ENCODE data around the gene UMAD1. TPM values are rescaled to one million over a fixed set of nuclear protein-coding genes. Genes with fewer than 3 reads are reported as not detected.

The UMAD1 gene
- polyA plus RNA-seq, 3 donors: 6.2 to 22.7 (median 18.6) TPM

DNA sequence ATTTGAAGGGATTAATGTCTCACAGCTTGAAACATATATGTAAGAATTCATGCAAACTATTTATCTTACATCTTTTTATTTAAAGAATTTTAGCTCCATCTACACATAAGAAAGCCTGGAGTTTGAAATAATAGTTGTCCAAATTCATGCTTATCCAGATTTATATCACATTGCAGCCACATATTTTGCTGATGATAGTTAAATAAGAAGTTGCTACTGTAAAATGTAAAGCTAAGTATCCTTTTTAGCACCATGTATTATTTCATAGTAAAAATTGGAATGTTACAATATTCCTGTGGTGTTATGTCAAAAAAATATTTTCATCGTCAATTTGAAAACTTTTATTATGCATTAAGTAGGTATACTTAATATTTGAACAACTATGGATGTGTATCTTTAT is 27.3 kb upstream of the UMAD1 start:
- intact Hi-C loops (cut with micrococcal nuclease): no loop called here
- no peak overlapping the region for H3K9ac ChIP-seq (ENCODE audit: insufficient read depth, low read length, poor library complexity, severe bottlenecking)
- no peaks in the 10 kb centered on the region for H3K9me3 ChIP-seq (replicated peaks in 1 of 2; ENCODE audit: control insufficient read depth in 1 of 2, insufficient read depth in 1 of 2, low read length in 2 of 2)
- peaks cover 12 to 17% of the 10 kb centered on the region in 2 donors for H3K36me3 ChIP-seq (replicated peaks in 1 of 2; ENCODE audit: control insufficient read depth in 1 of 2, insufficient read depth in 2 of 2, low read length in 2 of 2)
- Mint-ChIP-seq H3K27me3 (ENCODE audit: low read depth in 3 of 3) (peaks cover 0 to 3% (median 0%) of the 10 kb centered on the region in 3 donors), H3K27ac (no peak overlapping the region), H3K36me3 (peaks cover 5 to 13% of the 10 kb centered on the region in 2 donors), H3K4me1 (no peaks in the 10 kb centered on the region), H3K4me3 (no peak overlapping the region), H3K9me3 (peaks cover 0 to 1% (median 0%) of the 10 kb centered on the region in 7 donors)
- TF ChIP-seq, protein P1, sequence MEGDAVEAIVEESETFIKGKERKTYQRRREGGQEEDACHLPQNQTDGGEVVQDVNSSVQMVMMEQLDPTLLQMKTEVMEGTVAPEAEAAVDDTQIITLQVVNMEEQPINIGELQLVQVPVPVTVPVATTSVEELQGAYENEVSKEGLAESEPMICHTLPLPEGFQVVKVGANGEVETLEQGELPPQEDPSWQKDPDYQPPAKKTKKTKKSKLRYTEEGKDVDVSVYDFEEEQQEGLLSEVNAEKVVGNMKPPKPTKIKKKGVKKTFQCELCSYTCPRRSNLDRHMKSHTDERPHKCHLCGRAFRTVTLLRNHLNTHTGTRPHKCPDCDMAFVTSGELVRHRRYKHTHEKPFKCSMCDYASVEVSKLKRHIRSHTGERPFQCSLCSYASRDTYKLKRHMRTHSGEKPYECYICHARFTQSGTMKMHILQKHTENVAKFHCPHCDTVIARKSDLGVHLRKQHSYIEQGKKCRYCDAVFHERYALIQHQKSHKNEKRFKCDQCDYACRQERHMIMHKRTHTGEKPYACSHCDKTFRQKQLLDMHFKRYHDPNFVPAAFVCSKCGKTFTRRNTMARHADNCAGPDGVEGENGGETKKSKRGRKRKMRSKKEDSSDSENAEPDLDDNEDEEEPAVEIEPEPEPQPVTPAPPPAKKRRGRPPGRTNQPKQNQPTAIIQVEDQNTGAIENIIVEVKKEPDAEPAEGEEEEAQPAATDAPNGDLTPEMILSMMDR (IDR thresholded peaks at IDR 0.05): no peak
- WGBS (ENCODE audit: insufficient coverage): no CpG with 5 or more reads among the region's 1 CpG
- no peak overlapping the region for H2AFZ ChIP-seq (ENCODE audit: insufficient read depth, low read depth, low read length, poor library complexity, severe bottlenecking)
- no peak overlapping the region for H3K4me3 ChIP-seq (replicated peaks in 1 of 3; ENCODE audit: low read depth in 2 of 3, low read length in 3 of 3)
- no peaks in the 10 kb centered on the region for H3K79me2 ChIP-seq (ENCODE audit: insufficient read depth, low read length)
- no peak overlapping the region for H3K27ac ChIP-seq (ENCODE audit: low read depth in 1 of 2, low read length in 2 of 2)
- H3K4me1 ChIP-seq (ENCODE audit: control insufficient read depth in 1 of 2, insufficient read depth in 2 of 2, low read length in 2 of 2): no peaks in the 10 kb centered on the region
- DNase-seq: no peak
- H3K27me3 ChIP-seq (ENCODE audit: control insufficient read depth in 2 of 2, insufficient read depth in 2 of 2, low read length in 2 of 2): no peaks in the 10 kb centered on the region
- no peak overlapping the region for H3K4me2 ChIP-seq (replicated peaks; ENCODE audit: extremely low read depth, low read length, poor library complexity, severe bottlenecking)
- H4K20me1 ChIP-seq (ENCODE audit: insufficient read depth, low read length): no peaks in the 10 kb centered on the region

DNA sequence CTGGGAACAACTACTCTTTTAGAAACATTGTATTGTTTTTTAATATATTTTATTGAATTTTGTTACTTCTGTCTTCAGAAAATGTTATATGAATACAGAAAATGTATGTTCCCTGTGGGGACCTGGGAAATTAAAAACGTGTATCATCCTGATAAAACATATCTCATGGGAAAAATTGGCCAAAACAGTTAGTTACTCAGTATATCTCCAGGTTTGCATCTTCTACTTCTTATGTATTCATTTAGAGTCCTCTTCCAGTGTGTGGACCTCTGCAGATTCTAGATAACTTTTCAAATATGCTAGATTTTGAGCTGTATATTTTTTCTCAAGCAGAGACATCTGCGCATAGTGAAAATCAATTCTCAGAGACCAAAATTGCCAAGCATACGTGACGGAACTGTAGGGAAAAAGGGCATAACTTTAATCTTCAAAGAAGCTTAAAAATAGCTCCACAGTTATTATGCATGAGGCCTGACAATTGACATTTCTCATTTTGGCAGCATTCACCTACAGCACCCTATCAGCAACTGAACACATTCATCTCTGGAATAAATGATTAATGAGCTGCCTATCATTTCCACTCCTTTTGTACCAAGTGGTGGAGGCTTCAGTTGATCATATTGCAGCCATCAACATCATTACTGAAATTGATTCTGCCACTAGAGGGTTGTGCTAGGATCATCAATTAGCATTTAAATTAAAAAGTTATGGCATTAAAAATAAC is 26.4 kb upstream of the UMAD1 start:
- H2AFZ ChIP-seq (ENCODE audit: insufficient read depth, low read depth, low read length, poor library complexity, severe bottlenecking): no peak overlapping the region
- no peaks in the 10 kb centered on the region for H3K4me1 ChIP-seq (ENCODE audit: control insufficient read depth in 1 of 2, insufficient read depth in 2 of 2, low read length in 2 of 2)
- Mint-ChIP-seq H3K4me1 (no peaks in the 10 kb centered on the region), H3K36me3 (peaks cover 3 to 9% of the 10 kb centered on the region in 2 donors), H3K27ac (no peak overlapping the region), H3K27me3 (ENCODE audit: low read depth in 3 of 3) (peaks cover 0 to 3% (median 2%) of the 10 kb centered on the region in 3 donors), H3K9me3 (peaks cover 0 to 1% (median 0%) of the 10 kb centered on the region in 7 donors), H3K4me3 (no peak overlapping the region)
- no peaks in the 10 kb centered on the region for H3K27me3 ChIP-seq (ENCODE audit: control insufficient read depth in 2 of 2, insufficient read depth in 2 of 2, low read length in 2 of 2)
- H3K36me3 ChIP-seq (replicated peaks in 1 of 2; ENCODE audit: control insufficient read depth in 1 of 2, insufficient read depth in 2 of 2, low read length in 2 of 2): peaks cover 2 to 7% of the 10 kb centered on the region in 2 donors
- no peaks in the 10 kb centered on the region for H4K20me1 ChIP-seq (ENCODE audit: insufficient read depth, low read length)
- H3K4me2 ChIP-seq (replicated peaks; ENCODE audit: extremely low read depth, low read length, poor library complexity, severe bottlenecking): no peak overlapping the region
- H3K9ac ChIP-seq (ENCODE audit: insufficient read depth, low read length, poor library complexity, severe bottlenecking): no peak overlapping the region
- no peak for DNase-seq
- H3K27ac ChIP-seq (ENCODE audit: low read depth in 1 of 2, low read length in 2 of 2): no peak overlapping the region
- WGBS (ENCODE audit: insufficient coverage): 100% methylated on average over 2 of the region's 4 CpGs
- intact Hi-C loops (cut with micrococcal nuclease): no loop called here
- TF ChIP-seq, protein P1 (IDR thresholded peaks at IDR 0.05): no peak
- no peaks in the 10 kb centered on the region for H3K79me2 ChIP-seq (ENCODE audit: insufficient read depth, low read length)
- no peaks in the 10 kb centered on the region for H3K9me3 ChIP-seq (replicated peaks in 1 of 2; ENCODE audit: control insufficient read depth in 1 of 2, insufficient read depth in 1 of 2, low read length in 2 of 2)
- no peak overlapping the region for H3K4me3 ChIP-seq (replicated peaks in 1 of 3; ENCODE audit: low read depth in 2 of 3, low read length in 3 of 3)

Data from CD14-positive monocyte (primary cell).